Upper lobe of left lung (tissue), 6 donors: ENCODE data around the gene ZDHHC1. TPM values are rescaled to one million over a fixed set of nuclear protein-coding genes. Genes with fewer than 3 reads are reported as not detected.
A peak's percentile ranks its signal among the peaks of the same experiment; 100 is the strongest.

ENCODE experiments used
- ATAC-seq, 2 donors: fragments of 200-7000 bp; cut with Tn5 transposase; one replicate each; pipeline ENCODE4 v1.9.1; 2022; ENCODE audit warnings: mild to moderate bottlenecking in 2 of 2, moderate library complexity in 2 of 2; ENCODE audit not compliant: low FRiP score in 2 of 2
- DNase-seq, 2 donors: peaks; one replicate each; pipeline ENCODE4 v3.0.0-alpha.2; 2019 to 2020
- H3K27ac ChIP-seq, 4 donors: fragments of 200-600 bp; sonication (generic); one replicate each; pipeline ENCODE4 v1.5.1; 2016 to 2019
- H3K27me3 ChIP-seq, 4 donors: fragments of 200-600 bp; sonication (generic); one replicate each; pipeline ENCODE4 v1.5.1; 2017 to 2019
- H3K36me3 ChIP-seq, 4 donors: fragments of 200-600 bp; sonication (generic); one replicate each; pipeline ENCODE4 v1.5.1; 2016 to 2019
- H3K4me1 ChIP-seq, 4 donors: fragments of 200-600 bp; sonication (generic); one replicate each; pipeline ENCODE4 v1.5.1; 2018 to 2019
- H3K4me3 ChIP-seq, 4 donors: fragments of 200-600 bp; sonication (generic); one replicate each; pipeline ENCODE4 v1.5.1; 2017 to 2019; ENCODE audit warnings: mild to moderate bottlenecking in 2 of 4, moderate library complexity in 1 of 4
- H3K9me3 ChIP-seq, 4 donors: fragments of 200-600 bp; sonication (generic); one replicate each; pipeline ENCODE4 v1.5.1; 2018 to 2019
- CTCF ChIP-seq, 6 experiments: fragments of 450-650 bp in 4 of 6; fragments of 200-600 bp in 2 of 6; sonication (generic) in 2 of 6; IDR thresholded peaks; one replicate each; pipeline ENCODE4 v1.5.1; 2016 to 2019; ENCODE audit warnings: antibody characterized with exemption in 6 of 6
- EP300 ChIP-seq, 4 donors: sonication (generic); formaldehyde crosslinking; IDR thresholded peaks; one replicate each; pipeline ENCODE4 v1.5.1; 2017; ENCODE audit warnings: antibody characterized with exemption in 4 of 4, control low read depth in 2 of 4
- POLR2A ChIP-seq, 4 donors: fragments of 450-650 bp; IDR thresholded peaks; one replicate each; pipeline ENCODE4 v1.5.1; 2016 to 2017; ENCODE audit warnings: antibody characterized with exemption in 4 of 4, mild to moderate bottlenecking in 2 of 4
- POLR2AphosphoS5 ChIP-seq, 2 donors: sonication (generic); formaldehyde crosslinking; IDR thresholded peaks; one replicate each; pipeline ENCODE4 v1.5.1; 2017; ENCODE audit warnings: antibody characterized with exemption in 2 of 2
- WGBS, 2 donors: methylation state at CpG; one replicate each; pipeline ENCODE4 v1.1.5; 2017 to 2018; 5-methylcytosine and 5-hydroxymethylcytosine counted together
- total RNA-seq, 6 donors: library from RNA; depleted of rRNA in 4 of 6; stranded (reverse); fragments of >200 nt in 4 of 6; gene quantifications; one replicate each; pipeline versions ENCODE4 v1.1.0 to v1.2.1, GENCODE V29; 2016 to 2021
- donor health status: DM: no; HTN: no; CAD: no; lungs with moderate emphysema.
- donor health status: DM: no; HTN: yes; CAD: no; lungs with severe emphysema.

The ZDHHC1 gene
- total RNA-seq, 6 donors from 2014 or later, result 14.7 to 49.2 (median 21.4) TPM

DNA sequence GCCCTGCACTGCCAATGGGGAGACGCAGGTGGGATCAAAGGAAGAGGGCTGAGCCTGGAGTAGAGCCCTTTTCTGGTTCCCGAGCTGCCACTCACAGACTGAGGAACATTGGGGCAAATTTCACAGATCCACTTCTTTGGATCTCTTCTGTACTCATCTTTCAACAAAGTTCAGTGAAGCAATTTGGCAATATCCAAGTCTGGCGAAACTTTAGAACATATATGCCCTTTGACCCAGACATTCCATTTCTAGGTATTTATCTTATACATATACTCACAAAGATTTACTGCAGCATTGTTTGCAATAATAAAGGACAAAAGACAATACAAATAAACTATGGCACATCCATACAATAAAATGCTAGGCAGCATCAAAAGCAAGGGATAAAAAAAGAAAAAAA is 4.9 kb downstream of the ZDHHC1 start:
- DNase-seq (no peak), ATAC-seq (no peak)
- Histone ChIP-seq H3K27ac (no peak overlapping the region), H3K4me1 (peaks cover 16 to 21% (median 18%) of the 10 kb centered on the region in 4 donors), H3K27me3 (no peaks in the 10 kb centered on the region), H3K36me3 (no peaks in the 10 kb centered on the region), H3K9me3 (no peaks in the 10 kb centered on the region), H3K4me3 (no peak overlapping the region)
- TF ChIP-seq POLR2A (IDR thresholded peaks at IDR 0.05) (no peak), CTCF (IDR thresholded peaks at IDR 0.05) (no peak), EP300 (IDR thresholded peaks at IDR 0.05) (no peak), POLR2AphosphoS5 (IDR thresholded peaks at IDR 0.05) (no peak)
- 93 to 96% methylated on average over 3 of the region's 3 CpGs for WGBS, 2 donors

- Histone ChIP-seq H3K4me3 (no peak overlapping the region), H3K36me3 (no peaks in the 10 kb centered on the region), H3K4me1 (peaks cover 3 to 12% (median 11%) of the 10 kb centered on the region in 4 donors), H3K27me3 (no peaks in the 10 kb centered on the region), H3K27ac (no peak overlapping the region), H3K9me3 (no peaks in the 10 kb centered on the region)
- DNase-seq, result no peak
- TF ChIP-seq POLR2A (IDR thresholded peaks at IDR 0.05) (no peak), EP300 (IDR thresholded peaks at IDR 0.05) (no peak), CTCF (IDR thresholded peaks at IDR 0.05) (no peak)
- ATAC-seq, result no peak
- 97 to 100% methylated on average over 3 to 9 of the region's 9 CpGs for WGBS, 2 donors
Measured at GRCh38 chr16:67409631-67410030, 6.6 kb downstream of the ZDHHC1 start.

GRCh38 chr16:67407788-67408452 is 8.4 kb downstream of the ZDHHC1 start:
- H3K4me3 ChIP-seq, result no peak overlapping the region
- H3K27ac ChIP-seq, result no peak overlapping the region
- H3K27me3 ChIP-seq, result no peaks in the 10 kb centered on the region
- DNase-seq (peak in 1 of 2 donors; percentile 25), ATAC-seq (no peak)
- H3K36me3 ChIP-seq, result no peaks in the 10 kb centered on the region
- no peak for TF ChIP-seq POLR2A (IDR thresholded peaks at IDR 0.05)
- no peak for TF ChIP-seq POLR2AphosphoS5 (IDR thresholded peaks at IDR 0.05)
- TF ChIP-seq EP300 (IDR thresholded peaks at IDR 0.05), result no peak
- TF ChIP-seq CTCF (IDR thresholded peaks at IDR 0.05), result no peak
- peaks cover 9 to 21% (median 15%) of the 10 kb centered on the region in 4 donors for H3K4me1 ChIP-seq
- no peaks in the 10 kb centered on the region for H3K9me3 ChIP-seq
- WGBS, 2 donors, result 86 to 88% methylated on average over 6 of the region's 6 CpGs

GRCh38 chr16:67407176-67407787 is 9.0 kb downstream of the ZDHHC1 start:
- H3K9me3 ChIP-seq, result no peaks in the 10 kb centered on the region
- 88 to 94% methylated on average over 4 to 7 of the region's 7 CpGs for WGBS, 2 donors
- DNase-seq (peak in 1 of 2 donors; percentile 46), ATAC-seq (no peak)
- peak overlapping the region in 2 of 4 donors; percentile 6 to 84 for H3K27ac ChIP-seq
- peaks cover 9 to 21% (median 15%) of the 10 kb centered on the region in 4 donors for H3K4me1 ChIP-seq
- TF ChIP-seq CTCF (IDR thresholded peaks at IDR 0.05) (no peak), EP300 (IDR thresholded peaks at IDR 0.05) (no peak), POLR2A (IDR thresholded peaks at IDR 0.05) (no peak), POLR2AphosphoS5 (IDR thresholded peaks at IDR 0.05) (no peak)
- no peak overlapping the region for H3K4me3 ChIP-seq
- H3K27me3 ChIP-seq, result no peaks in the 10 kb centered on the region
- no peaks in the 10 kb centered on the region for H3K36me3 ChIP-seq
